BJ (cell line): ENCODE results near the gene ITGB2. TPM values are rescaled to one million over a fixed set of nuclear protein-coding genes. Genes with fewer than 3 reads are reported as not detected.

ENCODE experiments used
- CTCF ChIA-PET: fragments of 350-600 bp; formaldehyde crosslinking; extraction: SDS; loops from one replicate; lab custom pipeline; 2021; ENCODE audit warnings: antibody characterized with exemption, inconsistent platforms; lab: Yijun Ruan, JAX
- POLR2A ChIA-PET: fragments of 300-600 bp; sonication (Branson Sonifier 250); formaldehyde crosslinking; extraction: SDS; loops from one replicate; lab custom pipeline; 2021; ENCODE audit warnings: antibody characterized with exemption; lab: Charles Lee
- DNase-seq: peaks from one replicate; pipeline ENCODE4 v3.0.0-alpha.2; 2011; ENCODE audit warnings: low read depth
- H3K27me3 ChIP-seq: 2 replicates; pipeline ENCODE4 v1.6.0; 2011; ENCODE audit warnings: low read length; ENCODE audit not compliant: control insufficient read depth, insufficient read depth
- H3K36me3 ChIP-seq: 2 replicates; pipeline ENCODE4 v1.5.1; 2011; ENCODE audit warnings: low read length; ENCODE audit not compliant: control insufficient read depth, insufficient read depth
- H3K4me3 ChIP-seq: 2 replicates; pipeline ENCODE4 v1.5.1; 2011; ENCODE audit warnings: low read depth, mild to moderate bottlenecking, control low read depth, low read length
- CTCF ChIP-seq: IDR thresholded peaks from 2 replicates; pipeline ENCODE4 v1.5.1; 2011; ENCODE audit warnings: low read depth, mild to moderate bottlenecking, control low read depth, inconsistent platforms, low read length, moderate library complexity; ENCODE audit not compliant: insufficient read depth
- polyA plus RNA-seq: library from polyadenylated mRNA; depleted of rRNA; stranded (reverse); fragments of >200 nt; gene quantifications from 2 replicates; pipeline ENCODE4 v1.2.3, GENCODE V29; 2011

The ITGB2 gene
- polyA plus RNA-seq, 1 experiment, result not detected

GRCh38 chr21:44887126-44887806 lies 33.4 kb downstream of the ITGB2 start:
- ChIA-PET CTCF (no interaction called here), POLR2A (no interaction called here)
- H3K36me3 ChIP-seq, result no peaks in the 10 kb centered on the region
- no peak overlapping the region for H3K4me3 ChIP-seq
- peaks cover 10% of the 10 kb centered on the region for H3K27me3 ChIP-seq
- no peak for TF ChIP-seq CTCF
- DNase-seq, result no peak

GRCh38 chr21:44886113-44887075 lies 34.3 kb downstream of the ITGB2 start:
- POLR2A ChIA-PET, result no interaction called here
- no peak for DNase-seq
- H3K36me3 ChIP-seq, result no peaks in the 10 kb centered on the region
- H3K4me3 ChIP-seq, result no peak overlapping the region
- CTCF ChIA-PET, result interaction anchor here (0.5 to 1.3 kb wide), 3 partner anchors 9 to 93 kb away, joined by 3 to 4 read pairs (median 3); no protein-coding TSS in a partner anchor
- peaks cover 10% of the 10 kb centered on the region for H3K27me3 ChIP-seq
- TF ChIP-seq CTCF, result no peak

GRCh38 chr21:44885615-44886014 lies 35.1 kb downstream of the ITGB2 start:
- CTCF ChIA-PET, result interaction anchor here (0.5 to 1.3 kb wide), 2 partner anchors 10 to 92 kb away, joined by 3 read pairs; no protein-coding TSS in a partner anchor
- H3K4me3 ChIP-seq, result no peak overlapping the region
- no peak for TF ChIP-seq CTCF
- POLR2A ChIA-PET, result no interaction called here
- no peak for DNase-seq
- no peaks in the 10 kb centered on the region for H3K36me3 ChIP-seq
- H3K27me3 ChIP-seq, result peaks cover 7% of the 10 kb centered on the region

- Histone ChIP-seq H3K27me3 (peaks cover 1% of the 10 kb centered on the region; the same call in 1 of the 2 replicates), H3K4me3 (no peak overlapping the region), H3K36me3 (no peaks in the 10 kb centered on the region)
- CTCF ChIA-PET, result interaction anchor here (0.5 to 3.1 kb wide), 8 partner anchors 9 to 324 kb away, joined by 3 to 27 read pairs (median 4); no protein-coding TSS in a partner anchor
- TF ChIP-seq CTCF, result no peak
- DNase-seq, result no peak
- POLR2A ChIA-PET, result no interaction called here
Measured at GRCh38 chr21:44884097-44884496, 36.6 kb downstream of the ITGB2 start.

GRCh38 chr21:44883250-44883649 lies 37.4 kb downstream of the ITGB2 start:
- ChIA-PET POLR2A (interaction anchor here (0.6 kb wide), 1 partner anchor 9 kb away, joined by 4 read pairs; no protein-coding TSS in a partner anchor), CTCF (interaction anchor here (1.2 to 3.1 kb wide), 5 partner anchors 10 to 254 kb away, joined by 3 to 27 read pairs (median 4); no protein-coding TSS in a partner anchor)
- Histone ChIP-seq H3K4me3 (no peak overlapping the region), H3K27me3 (peaks cover 1% of the 10 kb centered on the region; the same call in 1 of the 2 replicates), H3K36me3 (no peaks in the 10 kb centered on the region)
- DNase-seq, result no peak
- TF ChIP-seq CTCF, result no peak
